Measurements from ENCODE around the gene COMMD10.

DNA sequence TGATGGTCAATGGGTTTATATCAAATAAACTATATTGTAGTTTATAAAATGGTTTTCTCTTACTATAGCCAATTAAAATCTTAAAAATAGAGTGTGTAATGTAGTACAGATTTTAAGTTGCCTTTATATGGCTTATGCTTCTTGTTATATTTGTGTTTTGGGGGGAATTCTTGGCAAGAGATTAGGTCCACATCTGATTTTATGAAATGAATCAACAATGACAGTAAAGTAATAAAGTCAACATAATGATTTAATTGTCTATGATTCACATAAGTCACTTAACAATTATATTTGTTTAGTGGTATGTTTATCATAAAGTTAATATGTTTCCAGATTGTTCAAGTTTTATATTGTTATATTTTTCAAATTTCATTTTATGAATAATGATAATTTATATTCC lies 164.8 kb downstream of the COMMD10 start:
- TF ChIP-seq, protein P1, sequence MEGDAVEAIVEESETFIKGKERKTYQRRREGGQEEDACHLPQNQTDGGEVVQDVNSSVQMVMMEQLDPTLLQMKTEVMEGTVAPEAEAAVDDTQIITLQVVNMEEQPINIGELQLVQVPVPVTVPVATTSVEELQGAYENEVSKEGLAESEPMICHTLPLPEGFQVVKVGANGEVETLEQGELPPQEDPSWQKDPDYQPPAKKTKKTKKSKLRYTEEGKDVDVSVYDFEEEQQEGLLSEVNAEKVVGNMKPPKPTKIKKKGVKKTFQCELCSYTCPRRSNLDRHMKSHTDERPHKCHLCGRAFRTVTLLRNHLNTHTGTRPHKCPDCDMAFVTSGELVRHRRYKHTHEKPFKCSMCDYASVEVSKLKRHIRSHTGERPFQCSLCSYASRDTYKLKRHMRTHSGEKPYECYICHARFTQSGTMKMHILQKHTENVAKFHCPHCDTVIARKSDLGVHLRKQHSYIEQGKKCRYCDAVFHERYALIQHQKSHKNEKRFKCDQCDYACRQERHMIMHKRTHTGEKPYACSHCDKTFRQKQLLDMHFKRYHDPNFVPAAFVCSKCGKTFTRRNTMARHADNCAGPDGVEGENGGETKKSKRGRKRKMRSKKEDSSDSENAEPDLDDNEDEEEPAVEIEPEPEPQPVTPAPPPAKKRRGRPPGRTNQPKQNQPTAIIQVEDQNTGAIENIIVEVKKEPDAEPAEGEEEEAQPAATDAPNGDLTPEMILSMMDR (IDR thresholded peaks at IDR 0.05), result no peak
- TF ChIP-seq POLR2A (IDR thresholded peaks at IDR 0.05), result no peak

Measured in adrenal gland (tissue), 5 donors.